ENCODE measurements around the gene CTNS.

The CTNS gene

DNA sequence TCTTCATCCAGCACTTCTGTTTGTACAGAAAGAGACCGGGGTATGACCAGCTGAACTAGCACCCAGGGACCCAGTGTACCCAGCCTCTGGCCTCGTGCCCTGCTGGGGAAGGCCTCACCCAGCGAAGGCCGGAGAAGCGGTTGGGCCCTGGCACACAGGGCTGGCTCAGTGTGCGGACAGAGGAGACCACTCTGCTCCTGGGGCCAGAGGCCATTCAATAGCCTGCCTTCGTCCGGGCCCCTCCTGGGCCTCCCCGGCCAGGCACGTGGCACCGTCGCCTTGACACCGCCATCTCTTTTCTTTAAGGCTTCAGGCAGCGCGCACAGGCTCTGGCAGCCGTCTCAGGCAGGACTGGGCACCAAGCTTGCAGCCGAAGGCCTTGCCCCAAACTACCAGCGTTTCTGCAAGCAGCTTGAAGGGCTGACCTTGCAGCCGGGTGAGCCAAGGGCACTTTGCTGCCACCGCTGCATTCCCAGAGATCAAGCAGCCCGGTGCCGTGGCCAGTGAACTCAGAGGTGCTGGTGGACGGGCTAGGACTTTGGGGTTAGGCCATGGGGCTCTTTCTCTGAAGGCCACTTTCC, 23.8 kb downstream of the CTNS start:
- Mint-ChIP-seq H3K36me3 (ENCODE audit: low read depth) (no peaks in the 10 kb centered on the region), H3K27ac (no peak overlapping the region), H3K4me3 (no peak overlapping the region), H3K27me3 (ENCODE audit: low read depth, poor library complexity) (no peaks in the 10 kb centered on the region), H3K4me1 (peaks cover 12% of the 10 kb centered on the region), H3K9me3 (no peaks in the 10 kb centered on the region)
- DNase-seq = no peak
- TF ChIP-seq, protein P1, sequence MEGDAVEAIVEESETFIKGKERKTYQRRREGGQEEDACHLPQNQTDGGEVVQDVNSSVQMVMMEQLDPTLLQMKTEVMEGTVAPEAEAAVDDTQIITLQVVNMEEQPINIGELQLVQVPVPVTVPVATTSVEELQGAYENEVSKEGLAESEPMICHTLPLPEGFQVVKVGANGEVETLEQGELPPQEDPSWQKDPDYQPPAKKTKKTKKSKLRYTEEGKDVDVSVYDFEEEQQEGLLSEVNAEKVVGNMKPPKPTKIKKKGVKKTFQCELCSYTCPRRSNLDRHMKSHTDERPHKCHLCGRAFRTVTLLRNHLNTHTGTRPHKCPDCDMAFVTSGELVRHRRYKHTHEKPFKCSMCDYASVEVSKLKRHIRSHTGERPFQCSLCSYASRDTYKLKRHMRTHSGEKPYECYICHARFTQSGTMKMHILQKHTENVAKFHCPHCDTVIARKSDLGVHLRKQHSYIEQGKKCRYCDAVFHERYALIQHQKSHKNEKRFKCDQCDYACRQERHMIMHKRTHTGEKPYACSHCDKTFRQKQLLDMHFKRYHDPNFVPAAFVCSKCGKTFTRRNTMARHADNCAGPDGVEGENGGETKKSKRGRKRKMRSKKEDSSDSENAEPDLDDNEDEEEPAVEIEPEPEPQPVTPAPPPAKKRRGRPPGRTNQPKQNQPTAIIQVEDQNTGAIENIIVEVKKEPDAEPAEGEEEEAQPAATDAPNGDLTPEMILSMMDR (IDR thresholded peaks at IDR 0.05) = no peak

DNA sequence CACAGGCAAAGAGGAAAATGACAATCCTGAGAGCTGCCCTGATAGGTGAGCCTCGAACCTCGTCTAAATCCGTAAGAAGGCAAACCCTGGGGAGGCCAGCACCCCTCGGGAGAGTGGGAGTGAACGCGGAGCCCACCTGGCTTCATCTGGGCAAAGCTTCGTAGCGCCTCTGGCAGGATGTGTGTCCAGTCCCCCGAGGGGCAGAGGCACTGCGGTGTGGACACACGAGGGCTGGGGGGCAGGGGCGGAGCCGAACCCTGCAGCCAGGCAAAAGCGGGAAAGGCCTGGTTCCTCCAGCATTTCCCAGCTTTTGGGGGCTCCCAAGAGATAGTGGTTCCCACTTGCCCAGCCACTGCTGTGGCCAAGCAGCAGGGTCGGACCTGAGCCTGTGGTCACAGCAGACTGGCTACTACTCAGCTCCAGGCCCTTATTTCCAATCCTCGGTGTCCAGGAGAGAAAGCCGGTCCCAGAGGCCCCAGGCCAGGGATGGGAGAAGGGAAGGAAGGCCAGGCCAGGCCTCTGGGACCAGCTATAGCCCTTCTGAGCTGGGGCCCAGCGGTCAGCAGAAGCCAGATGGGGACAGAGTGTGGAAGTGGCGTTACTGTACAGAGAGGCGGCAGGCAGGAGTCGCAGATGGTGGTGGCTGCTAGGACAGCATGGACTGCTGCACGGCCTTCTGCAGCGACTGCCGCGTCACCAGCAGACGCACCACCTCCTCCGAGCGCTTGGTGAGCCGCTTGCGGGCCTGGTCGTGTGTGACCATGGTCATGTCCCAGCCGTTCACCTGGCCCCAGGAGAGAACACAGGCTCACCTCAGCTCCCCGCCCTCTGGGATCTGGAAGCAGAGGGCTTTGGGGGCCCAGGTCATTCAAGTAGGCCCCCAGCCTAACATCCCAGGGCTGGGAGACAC, 26.8 kb downstream of the CTNS start:
- no peaks in the 10 kb centered on the region for H3K9me3 Mint-ChIP-seq
- no peaks in the 10 kb centered on the region for H3K36me3 Mint-ChIP-seq (ENCODE audit: low read depth)
- H3K4me3 Mint-ChIP-seq = no peak overlapping the region
- no peak overlapping the region for H3K27ac Mint-ChIP-seq
- DNase-seq = no peak
- no peaks in the 10 kb centered on the region for H3K27me3 Mint-ChIP-seq (ENCODE audit: low read depth, poor library complexity)
- TF ChIP-seq, protein P1 (IDR thresholded peaks at IDR 0.05) = no peak
- peaks cover 25% of the 10 kb centered on the region for H3K4me1 Mint-ChIP-seq

DNA sequence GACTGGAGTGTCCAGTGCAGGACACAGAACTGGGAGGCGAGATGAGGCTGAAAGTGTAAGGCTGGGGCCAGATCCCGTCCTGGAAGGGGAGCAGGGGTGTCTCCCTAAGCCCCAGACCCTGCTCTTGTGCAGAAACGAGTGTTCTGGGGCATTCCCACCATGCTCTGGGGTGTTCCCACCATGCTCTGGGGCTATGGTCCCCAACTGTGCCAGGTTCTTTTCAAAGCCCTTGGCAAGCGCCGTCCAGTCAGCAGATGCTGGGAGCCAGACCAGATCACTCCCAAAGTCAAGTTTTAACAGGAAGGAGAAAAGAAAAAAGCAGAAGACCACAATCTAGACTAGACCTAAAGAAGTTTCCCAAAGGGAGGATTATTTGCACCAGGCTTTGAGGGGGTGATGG, 29.3 kb downstream of the CTNS start:
- peaks cover 5% of the 10 kb centered on the region for H3K36me3 Mint-ChIP-seq (ENCODE audit: low read depth)
- H3K4me3 Mint-ChIP-seq = peak overlapping the region; percentile 75
- peak overlapping the region; percentile 76 for H3K27ac Mint-ChIP-seq
- no peaks in the 10 kb centered on the region for H3K27me3 Mint-ChIP-seq (ENCODE audit: low read depth, poor library complexity)
- no peaks in the 10 kb centered on the region for H3K9me3 Mint-ChIP-seq
- no peak for DNase-seq
- H3K4me1 Mint-ChIP-seq = peaks cover 40% of the 10 kb centered on the region
- TF ChIP-seq, protein P1 (IDR thresholded peaks at IDR 0.05) = no peak

GRCh38 chr17:3666516-3666915, 30.0 kb downstream of the CTNS start:
- Mint-ChIP-seq H3K9me3 (no peaks in the 10 kb centered on the region), H3K27me3 (ENCODE audit: low read depth, poor library complexity) (no peaks in the 10 kb centered on the region), H3K36me3 (ENCODE audit: low read depth) (peaks cover 6% of the 10 kb centered on the region), H3K27ac (peak overlapping the region; percentile 29), H3K4me3 (peak overlapping the region; percentile 75), H3K4me1 (peaks cover 42% of the 10 kb centered on the region)
- no peak for DNase-seq
- TF ChIP-seq, protein P1 (IDR thresholded peaks at IDR 0.05) = no peak

- DNase-seq = peak; percentile 84
- Mint-ChIP-seq H3K4me3 (peak overlapping the region; percentile 99), H3K27me3 (ENCODE audit: low read depth, poor library complexity) (peaks cover 2% of the 10 kb centered on the region), H3K9me3 (no peaks in the 10 kb centered on the region), H3K4me1 (peaks cover 45% of the 10 kb centered on the region), H3K27ac (peak overlapping the region; percentile 94), H3K36me3 (ENCODE audit: low read depth) (peaks cover 17% of the 10 kb centered on the region)
- TF ChIP-seq, protein P1 (IDR thresholded peaks at IDR 0.05) = no peak
Observed at GRCh38 chr17:3667366-3668278, 31.1 kb downstream of the CTNS start.
